Measurements from ENCODE around the gene SLC16A2. TPM values are rescaled to one million over a fixed set of nuclear protein-coding genes. Genes with fewer than 3 reads are reported as not detected.

SLC16A2 gene
- total RNA-seq, 4 donors from 2014 or later: 1.7 to 16.8 (median 5.5) TPM

- WGBS, 2 donors (ENCODE audit: low coverage in 1 of 2): 10% methylated on average over 1 of the region's 1 CpG; no CpG with 5 or more reads in 1 of the 2 donors
- intact Hi-C loops (cut with DNase I; ENCODE audit: low total_unique reads) (no loop called here), in situ Hi-C loops (cut with MboI; ENCODE audit: low pct_ligation_motif_present in 1 of 4, low pct_unique_long_range_greater_than_20kb in 1 of 4, low sequenced_read_pairs in 3 of 4) (no loop called here)
Observed at GRCh38 chrX:74458736-74459135, 37.4 kb downstream of the SLC16A2 start.

GRCh38 chrX:74461384-74461783 is 40.1 kb downstream of the SLC16A2 start:
- H3K9me3 ChIP-seq: no peaks in the 10 kb centered on the region
- WGBS, 2 donors (ENCODE audit: low coverage in 1 of 2): 50 to 75% methylated on average over 2 to 4 of the region's 4 CpGs

More at GRCh38 chrX:74458736-74459135, 37.4 kb downstream of the SLC16A2 start:
- no peak overlapping the region for H3K4me3 ChIP-seq
- no peaks in the 10 kb centered on the region for H3K36me3 ChIP-seq
- H3K4me1 ChIP-seq: no peaks in the 10 kb centered on the region
- H3K27me3 ChIP-seq: no peaks in the 10 kb centered on the region
- no peaks in the 10 kb centered on the region for H3K9me3 ChIP-seq
- TF ChIP-seq POLR2AphosphoS5 (IDR thresholded peaks at IDR 0.05) (no peak), EP300 (IDR thresholded peaks at IDR 0.05; ENCODE audit: low read depth) (no peak), POLR2A (IDR thresholded peaks at IDR 0.05) (no peak), CTCF (IDR thresholded peaks at IDR 0.05) (no peak)
- H3K27ac ChIP-seq: no peak overlapping the region
- DNase-seq: no peak

GRCh38 chrX:74464722-74465121 is 43.4 kb downstream of the SLC16A2 start:
- 61% methylated on average over 1 of the region's 1 CpG; no CpG with 5 or more reads in 1 of the 2 donors for WGBS, 2 donors (ENCODE audit: low coverage in 1 of 2)
- intact Hi-C loops (cut with DNase I; ENCODE audit: low total_unique reads): no loop called here
- TF ChIP-seq EP300 (IDR thresholded peaks at IDR 0.05; ENCODE audit: low read depth) (no peak), POLR2AphosphoS5 (IDR thresholded peaks at IDR 0.05) (no peak), CTCF (IDR thresholded peaks at IDR 0.05) (no peak), POLR2A (IDR thresholded peaks at IDR 0.05) (no peak)
- Histone ChIP-seq H3K36me3 (no peaks in the 10 kb centered on the region), H3K4me3 (no peak overlapping the region), H3K27ac (no peak overlapping the region), H3K9me3 (no peaks in the 10 kb centered on the region), H3K27me3 (no peaks in the 10 kb centered on the region), H3K4me1 (no peaks in the 10 kb centered on the region)
- no peak for DNase-seq
- in situ Hi-C loops (cut with MboI; ENCODE audit: low pct_ligation_motif_present in 1 of 4, low pct_unique_long_range_greater_than_20kb in 1 of 4, low sequenced_read_pairs in 3 of 4): no loop called here

More at GRCh38 chrX:74461384-74461783, 40.1 kb downstream of the SLC16A2 start:
- Histone ChIP-seq H3K36me3 (no peaks in the 10 kb centered on the region), H3K27me3 (no peaks in the 10 kb centered on the region), H3K4me1 (no peaks in the 10 kb centered on the region), H3K4me3 (no peak overlapping the region), H3K27ac (no peak overlapping the region)
- no peak for TF ChIP-seq POLR2AphosphoS5 (IDR thresholded peaks at IDR 0.05)
- no peak for TF ChIP-seq CTCF (IDR thresholded peaks at IDR 0.05)
- no peak for TF ChIP-seq EP300 (IDR thresholded peaks at IDR 0.05; ENCODE audit: low read depth)
- no peak for TF ChIP-seq POLR2A (IDR thresholded peaks at IDR 0.05)
- DNase-seq: no peak
- in situ Hi-C loops (cut with MboI; ENCODE audit: low pct_ligation_motif_present in 1 of 4, low pct_unique_long_range_greater_than_20kb in 1 of 4, low sequenced_read_pairs in 3 of 4): no loop called here
- intact Hi-C loops (cut with DNase I; ENCODE audit: low total_unique reads): no loop called here

GRCh38 chrX:74465424-74465823 is 44.1 kb downstream of the SLC16A2 start:
- WGBS, 2 donors (ENCODE audit: low coverage in 1 of 2): 86% methylated on average over 1 of the region's 1 CpG; no CpG with 5 or more reads in 1 of the 2 donors
- DNase-seq: no peak
- Histone ChIP-seq H3K27ac (no peak overlapping the region), H3K27me3 (no peaks in the 10 kb centered on the region), H3K9me3 (no peaks in the 10 kb centered on the region), H3K4me3 (no peak overlapping the region), H3K4me1 (no peaks in the 10 kb centered on the region), H3K36me3 (no peaks in the 10 kb centered on the region)
- intact Hi-C loops (cut with DNase I; ENCODE audit: low total_unique reads) (no loop called here), in situ Hi-C loops (cut with MboI; ENCODE audit: low pct_ligation_motif_present in 1 of 4, low pct_unique_long_range_greater_than_20kb in 1 of 4, low sequenced_read_pairs in 3 of 4) (no loop called here)
- no peak for TF ChIP-seq CTCF (IDR thresholded peaks at IDR 0.05)
- TF ChIP-seq EP300 (IDR thresholded peaks at IDR 0.05; ENCODE audit: low read depth): no peak
- no peak for TF ChIP-seq POLR2A (IDR thresholded peaks at IDR 0.05)
- no peak for TF ChIP-seq POLR2AphosphoS5 (IDR thresholded peaks at IDR 0.05)

All from transverse colon (tissue), 4 donors.